Measurements from ENCODE around the gene EIF4E1B.

The EIF4E1B gene

GRCh38 chr5:176606875-176607274 is 23.6 kb upstream of the EIF4E1B start:
- no peak for DNase-seq

GRCh38 chr5:176608142-176608705 is 22.3 kb upstream of the EIF4E1B start:
- DNase-seq, result no peak

GRCh38 chr5:176608937-176609723 is 21.3 kb upstream of the EIF4E1B start:
- DNase-seq, result no peak

- peak; percentile 72 for DNase-seq
Observed at GRCh38 chr5:176609724-176610434, 20.6 kb upstream of the EIF4E1B start, which contains the start of gene GPRIN1. GPRIN1 (minus strand) TSS chr5:176610156; CDS start chr5:176599834, 10,322 bp downstream.

GRCh38 chr5:176610435-176610773 is 20.1 kb upstream of the EIF4E1B start:
- DNase-seq, result no peak

- peak; percentile 89 for DNase-seq
Observed at GRCh38 chr5:176611435-176611834, 19.0 kb upstream of the EIF4E1B start.

GRCh38 chr5:176612008-176612407 is 18.5 kb upstream of the EIF4E1B start:
- no peak for DNase-seq

- DNase-seq, result no peak
Observed at GRCh38 chr5:176612855-176613254, 17.6 kb upstream of the EIF4E1B start.

- no peak for DNase-seq
Observed at GRCh38 chr5:176614805-176615478, 15.5 kb upstream of the EIF4E1B start.

- no peak for DNase-seq
Observed at GRCh38 chr5:176616511-176616910, 14.0 kb upstream of the EIF4E1B start.

- no peak for DNase-seq
Observed at GRCh38 chr5:176618783-176619182, 11.7 kb upstream of the EIF4E1B start.

GRCh38 chr5:176619203-176619568 is 11.3 kb upstream of the EIF4E1B start:
- peak; percentile 94 for DNase-seq

GRCh38 chr5:176619569-176620332 is 10.7 kb upstream of the EIF4E1B start:
- DNase-seq, result no peak

- DNase-seq, result peak; percentile 64
Observed at GRCh38 chr5:176620333-176620981, 10.0 kb upstream of the EIF4E1B start.

GRCh38 chr5:176621661-176622079 is 8.8 kb upstream of the EIF4E1B start:
- DNase-seq, result peak; percentile 54

GRCh38 chr5:176624142-176624541 is 6.3 kb upstream of the EIF4E1B start:
- no peak for DNase-seq

- no peak for DNase-seq
Observed at GRCh38 chr5:176624938-176625337, 5.5 kb upstream of the EIF4E1B start.

- DNase-seq, result no peak
Observed at GRCh38 chr5:176625512-176625911, 5.0 kb upstream of the EIF4E1B start.

GRCh38 chr5:176625966-176626875 is 4.3 kb upstream of the EIF4E1B start:
- DNase-seq, result no peak

- DNase-seq, result no peak
Observed at GRCh38 chr5:176626876-176627236, 3.6 kb upstream of the EIF4E1B start.

- DNase-seq, result no peak
Observed at GRCh38 chr5:176627582-176627981, 2.9 kb upstream of the EIF4E1B start.

Data from hematopoietic multipotent progenitor cell treated with erythropoietin and hydrocortisone succinate and interleukin-3 and kit ligand, for 4 days (in vitro differentiated cells).